ENCODE measurements around the gene HCN3. TPM values are rescaled to one million over a fixed set of nuclear protein-coding genes. Genes with fewer than 3 reads are reported as not detected.

The HCN3 gene
- polyA plus RNA-seq, 1 donor from 2014 or later, result 53.2 TPM

GRCh38 chr1:155247667-155248553 is 29.4 kb upstream of the HCN3 start:
- no peak for TF ChIP-seq REST (IDR thresholded peaks at IDR 0.05; ENCODE audit: borderline replicate concordance)
- TF ChIP-seq SMC3 (conservative IDR thresholded peaks at IDR 0.05; ENCODE audit: poor library complexity), result no peak
- TF ChIP-seq RAD21 (conservative IDR thresholded peaks at IDR 0.05), result no peak
- TF ChIP-seq MXI1 (conservative IDR thresholded peaks at IDR 0.05; ENCODE audit: poor library complexity, severe bottlenecking), result no peak
- TF ChIP-seq POLR2AphosphoS5 (IDR thresholded peaks at IDR 0.05), result no peak
- TF ChIP-seq EZH2 (IDR thresholded peaks at IDR 0.05; ENCODE audit: borderline replicate concordance, insufficient read depth, low read length, poor library complexity, severe bottlenecking), result no peak
- no peak for TF ChIP-seq EP300 (conservative IDR thresholded peaks at IDR 0.05; ENCODE audit: poor library complexity, severe bottlenecking)
- no peak for TF ChIP-seq TAF1 (IDR thresholded peaks at IDR 0.05; ENCODE audit: low read depth)
- no peak for TF ChIP-seq CTCF (IDR thresholded peaks at IDR 0.05; ENCODE audit: poor library complexity, severe bottlenecking)
- Histone ChIP-seq H3K9me2 (ENCODE audit: insufficient read depth, low read length) (no peaks in the 10 kb centered on the region), H3K9me3 (ENCODE audit: low read length) (no peaks in the 10 kb centered on the region), H3K27me3 (ENCODE audit: insufficient read depth, low read depth, low read length) (no peaks in the 10 kb centered on the region), H3K4me3 (ENCODE audit: low read length) (no peak overlapping the region), H3K9ac (ENCODE audit: low read length) (no peak overlapping the region), H4K20me1 (ENCODE audit: insufficient read depth) (no peaks in the 10 kb centered on the region), H3K79me2 (replicated peaks; ENCODE audit: insufficient read depth, low read length) (no peaks in the 10 kb centered on the region), H3K4me2 (ENCODE audit: low read length) (no peak overlapping the region), H3F3A (ENCODE audit: insufficient read depth, low read length, poor library complexity, severe bottlenecking) (no peaks in the 10 kb centered on the region), H2AFZ (ENCODE audit: low read depth, low read length) (no peak overlapping the region), H3K36me3 (ENCODE audit: insufficient read depth, low read length) (no peaks in the 10 kb centered on the region), H3K27ac (ENCODE audit: low read length) (no peak overlapping the region)

- H3F3A ChIP-seq (ENCODE audit: insufficient read depth, low read length, poor library complexity, severe bottlenecking), result no peaks in the 10 kb centered on the region
- no peak overlapping the region for H3K4me3 ChIP-seq (ENCODE audit: low read length)
- H3K79me2 ChIP-seq (replicated peaks; ENCODE audit: insufficient read depth, low read length), result peaks cover 8% of the 10 kb centered on the region
- no peaks in the 10 kb centered on the region for H3K9me2 ChIP-seq (ENCODE audit: insufficient read depth, low read length)
- H3K9ac ChIP-seq (ENCODE audit: low read length), result no peak overlapping the region
- H3K27me3 ChIP-seq (ENCODE audit: insufficient read depth, low read depth, low read length), result no peaks in the 10 kb centered on the region
- H2AFZ ChIP-seq (ENCODE audit: low read depth, low read length), result no peak overlapping the region
- H4K20me1 ChIP-seq (ENCODE audit: insufficient read depth), result no peaks in the 10 kb centered on the region
- no peak overlapping the region for H3K4me2 ChIP-seq (ENCODE audit: low read length)
- no peak for TF ChIP-seq POLR2AphosphoS5 (IDR thresholded peaks at IDR 0.05)
- no peak for TF ChIP-seq EP300 (conservative IDR thresholded peaks at IDR 0.05; ENCODE audit: poor library complexity, severe bottlenecking)
- TF ChIP-seq MXI1 (conservative IDR thresholded peaks at IDR 0.05; ENCODE audit: poor library complexity, severe bottlenecking), result no peak
- TF ChIP-seq REST (IDR thresholded peaks at IDR 0.05; ENCODE audit: borderline replicate concordance), result no peak
- no peak for TF ChIP-seq RAD21 (conservative IDR thresholded peaks at IDR 0.05)
- no peak for TF ChIP-seq CTCF (IDR thresholded peaks at IDR 0.05; ENCODE audit: poor library complexity, severe bottlenecking)
- no peaks in the 10 kb centered on the region for H3K9me3 ChIP-seq (ENCODE audit: low read length)
- H3K27ac ChIP-seq (ENCODE audit: low read length), result no peak overlapping the region
- no peaks in the 10 kb centered on the region for H3K36me3 ChIP-seq (ENCODE audit: insufficient read depth, low read length)
Observed at GRCh38 chr1:155250246-155250632, 27.0 kb upstream of the HCN3 start.
